H1 (cell line): ENCODE data around the gene DNTT. TPM values are rescaled to one million over a fixed set of nuclear protein-coding genes. Genes with fewer than 3 reads are reported as not detected.

Source experiments
- CTCF ChIA-PET: fragments of 300-600 bp; sonication (Branson Sonifier 250); formaldehyde crosslinking; loops from one replicate; lab custom pipeline; 2021; ENCODE audit not compliant: partially characterized antibody; lab: Charles Lee
- POLR2A ChIA-PET: fragments of 300-600 bp; sonication (Branson Sonifier 250); formaldehyde crosslinking; loops from one replicate; lab custom pipeline; 2021; ENCODE audit warnings: inconsistent platforms; ENCODE audit not compliant: partially characterized antibody; lab: Charles Lee
- DNase-seq, 2 experiments: peaks; one replicate each; pipeline versions ENCODE4 v3.0.0 to v3.0.0-alpha.2; 2010 to 2022; ENCODE audit warnings: low spot score in 2 of 2, low read depth in 1 of 2, mixed read lengths in 1 of 2
- FAIRE-seq: peaks from 2 replicates; lab custom pipeline; 2011; peaks lifted over from hg19 to GRCh38; lab: Jason Lieb, UNC
- H2AFZ ChIP-seq: 2 replicates; pipeline ENCODE4 v1.8.1; 2012; ENCODE audit warnings: low read length, inconsistent platforms
- H2AK5ac ChIP-seq: 2 replicates; pipeline ENCODE4 v1.6.1; 2013; ENCODE audit warnings: low read depth, low read length
- H2BK120ac ChIP-seq: replicated peaks from 2 replicates; pipeline ENCODE3; 2013; ENCODE audit warnings: low read depth, low read length, inconsistent platforms
- H2BK12ac ChIP-seq: 2 replicates; pipeline ENCODE4 v1.6.1; 2013; ENCODE audit warnings: low read depth, low read length
- H2BK15ac ChIP-seq: 2 replicates; pipeline ENCODE4 v1.6.1; 2013; ENCODE audit warnings: low read length
- H2BK20ac ChIP-seq: 2 replicates; pipeline ENCODE4 v1.6.1; 2013; ENCODE audit warnings: low read length
- H2BK5ac ChIP-seq: 2 replicates; pipeline ENCODE4 v1.6.1; 2013; ENCODE audit warnings: low read depth, low read length
- H3K14ac ChIP-seq: 2 replicates; pipeline ENCODE4 v1.6.1; 2013; ENCODE audit warnings: inconsistent platforms; ENCODE audit not compliant: insufficient read length
- H3K18ac ChIP-seq: 2 replicates; pipeline ENCODE4 v1.6.1; 2013; ENCODE audit warnings: low read length; ENCODE audit errors: extremely low read depth
- H3K23ac ChIP-seq: 2 replicates; pipeline ENCODE4 v1.6.1; 2013; ENCODE audit warnings: inconsistent platforms; ENCODE audit not compliant: insufficient read length
- H3K23me2 ChIP-seq: 2 replicates; pipeline ENCODE4 v1.6.1; 2013; ENCODE audit warnings: low read depth, low read length
- H3K27ac ChIP-seq: 2 replicates; pipeline ENCODE4 v1.6.1; 2011; ENCODE audit warnings: low read depth, low read length, inconsistent platforms
- H3K27me3 ChIP-seq, 4 experiments: replicated peaks in 1 of 4; 1 replicate in 1 of 4; 2 replicates in 3 of 4; pipeline versions ENCODE4 v1.6.1 to v1.8.1; 2011 to 2013; ENCODE audit warnings: low read length in 3 of 4, mild to moderate bottlenecking in 3 of 4, inconsistent platforms in 2 of 4, mixed read lengths in 2 of 4, moderate library complexity in 1 of 4; ENCODE audit not compliant: control insufficient read depth in 3 of 4, insufficient read depth in 3 of 4; ENCODE audit errors: extremely low read depth in 1 of 4
- H3K36me3 ChIP-seq, 4 experiments: 2 replicates each; pipeline versions ENCODE4 v1.6.1 to v1.8.1; 2011 to 2013; ENCODE audit warnings: mild to moderate bottlenecking in 4 of 4, low read length in 3 of 4, moderate library complexity in 2 of 4, control low read depth in 1 of 4, inconsistent platforms in 1 of 4; ENCODE audit not compliant: insufficient read depth in 4 of 4, control insufficient read depth in 2 of 4
- H3K4ac ChIP-seq: replicated peaks from 2 replicates; pipeline ENCODE3; 2013; ENCODE audit warnings: low read length, low read depth, mixed read lengths, inconsistent platforms; ENCODE audit not compliant: insufficient read length
- H3K4me1 ChIP-seq, 4 experiments: replicated peaks in 1 of 4; 1 replicate in 1 of 4; 2 replicates in 3 of 4; pipeline versions ENCODE4 v1.6.1 to v1.8.1; 2011 to 2013; ENCODE audit warnings: low read length in 3 of 4, inconsistent platforms in 2 of 4, mixed read lengths in 1 of 4; ENCODE audit not compliant: insufficient read depth in 4 of 4, control insufficient read depth in 3 of 4
- H3K4me2 ChIP-seq, 2 experiments: 2 replicates each; pipeline versions ENCODE4 v1.6.1 to v1.8.1; 2011 to 2013; ENCODE audit warnings: low read depth in 2 of 2, low read length in 2 of 2, control low read depth in 1 of 2, inconsistent platforms in 1 of 2, mild to moderate bottlenecking in 1 of 2; ENCODE audit not compliant: insufficient read depth in 1 of 2
- H3K4me3 ChIP-seq, 4 experiments: fragments of 200-600, 300-600 bp in 1 of 4; sonication (generic), shearing (Covaris generic), sonication (Bioruptor Twin) in 1 of 4; 2 replicates each; pipeline versions ENCODE4 v1.5.1 to v1.8.1; 2011 to 2016; ENCODE audit warnings: low read length in 4 of 4, low read depth in 3 of 4, control low read depth in 2 of 4, inconsistent platforms in 2 of 4, mild to moderate bottlenecking in 2 of 4, mixed read lengths in 1 of 4, moderate library complexity in 1 of 4; ENCODE audit not compliant: insufficient read depth in 2 of 4; ENCODE audit errors: extremely low read depth in 1 of 4
- H3K56ac ChIP-seq: replicated peaks from 2 replicates; pipeline ENCODE3; 2013; ENCODE audit warnings: low read depth, mild to moderate bottlenecking, mixed read lengths, low read length, inconsistent platforms; ENCODE audit not compliant: insufficient read length
- H3K79me1 ChIP-seq: 2 replicates; pipeline ENCODE4 v1.6.1; 2013; ENCODE audit warnings: low read depth, low read length, control low read depth
- H3K79me2 ChIP-seq, 2 experiments: 2 replicates each; pipeline versions ENCODE4 v1.6.1 to v1.8.1; 2012 to 2013; ENCODE audit warnings: low read length in 2 of 2, mild to moderate bottlenecking in 2 of 2, inconsistent platforms in 1 of 2; ENCODE audit not compliant: insufficient read depth in 2 of 2, control insufficient read depth in 1 of 2
- H3K9ac ChIP-seq, 4 experiments: replicated peaks in 1 of 4; 1 replicate in 1 of 4; 2 replicates in 3 of 4; pipeline versions ENCODE4 v1.6.1 to v1.8.1; 2011 to 2013; ENCODE audit warnings: low read depth in 3 of 4, low read length in 3 of 4, control low read depth in 2 of 4, mild to moderate bottlenecking in 2 of 4, moderate library complexity in 2 of 4, inconsistent platforms in 1 of 4; ENCODE audit errors: extremely low read depth in 1 of 4
- H3K9me3 ChIP-seq, 2 experiments: 2 replicates each; pipeline versions ENCODE4 v1.6.1 to v1.8.1; 2012 to 2013; ENCODE audit warnings: mild to moderate bottlenecking in 2 of 2, moderate library complexity in 2 of 2, control low read depth in 1 of 2, inconsistent platforms in 1 of 2, low read depth in 1 of 2, low read length in 1 of 2, mixed read lengths in 1 of 2; ENCODE audit not compliant: insufficient read depth in 2 of 2
- H4K20me1 ChIP-seq, 2 experiments: replicated peaks in 1 of 2; 2 replicates each; pipeline versions ENCODE3 to v1.8.1; 2011 to 2013; ENCODE audit warnings: inconsistent platforms in 2 of 2, low read length in 2 of 2, mild to moderate bottlenecking in 1 of 2; ENCODE audit not compliant: insufficient read depth in 2 of 2, control insufficient read depth in 1 of 2
- H4K5ac ChIP-seq: 2 replicates; pipeline ENCODE4 v1.6.1; 2013; ENCODE audit warnings: low read length, low read depth, mixed read lengths, inconsistent platforms; ENCODE audit not compliant: insufficient read length
- H4K8ac ChIP-seq: 2 replicates; pipeline ENCODE4 v1.8.0; 2013; ENCODE audit warnings: mild to moderate bottlenecking, moderate library complexity, low read length, inconsistent platforms; ENCODE audit not compliant: insufficient read depth; ENCODE audit errors: extremely low read depth
- H4K91ac ChIP-seq: replicated peaks from 2 replicates; pipeline ENCODE3; 2013; ENCODE audit warnings: low read length, mixed read lengths, inconsistent platforms; ENCODE audit not compliant: insufficient read length
- BACH1 ChIP-seq: IDR thresholded peaks from 2 replicates; pipeline ENCODE4 v1.6.1; 2012; ENCODE audit warnings: low read length, improper control_type of control experiment
- E2F6 ChIP-seq: IDR thresholded peaks from 2 replicates; pipeline ENCODE4 v1.6.1; 2012; ENCODE audit warnings: inconsistent platforms
- JUND ChIP-seq: IDR thresholded peaks from 2 replicates; pipeline ENCODE4 v1.6.1; 2011; ENCODE audit warnings: mild to moderate bottlenecking, improper control_type of control experiment, low read length
- MAFK ChIP-seq: IDR thresholded peaks from 2 replicates; pipeline ENCODE4 v1.6.1; 2012; ENCODE audit warnings: low read depth, mild to moderate bottlenecking, improper control_type of control experiment, low read length
- NANOG ChIP-seq: IDR thresholded peaks from 2 replicates; pipeline ENCODE4 v1.6.1; 2011; ENCODE audit warnings: low read length, low read depth, mild to moderate bottlenecking, inconsistent platforms; ENCODE audit not compliant: insufficient read depth, poor library complexity, severe bottlenecking
- POLR2AphosphoS5 ChIP-seq: IDR thresholded peaks from 2 replicates; pipeline ENCODE4 v1.6.1; 2011; ENCODE audit warnings: low read depth, low read length
- RAD21 ChIP-seq, 2 experiments: IDR thresholded peaks in 1 of 2; conservative IDR thresholded peaks in 1 of 2; 2 replicates each; pipeline ENCODE4 v1.6.1; 2011; ENCODE audit warnings: low read depth in 2 of 2, low read length in 2 of 2, improper control_type of control experiment in 1 of 2, inconsistent platforms in 1 of 2, mild to moderate bottlenecking in 1 of 2, moderate library complexity in 1 of 2
- TEAD4 ChIP-seq: IDR thresholded peaks from 2 replicates; pipeline ENCODE4 v1.6.1; 2012; ENCODE audit warnings: low read depth, low read length, inconsistent platforms, mixed read lengths
- YY1 ChIP-seq: IDR thresholded peaks from 2 replicates; pipeline ENCODE4 v1.6.1; 2011; ENCODE audit warnings: low read depth, mild to moderate bottlenecking, low read length
- WGBS, 2 experiments: shearing (Covaris generic) in 1 of 2; methylation state at CpG; one replicate each; pipeline versions ENCODE4 v1.1.6 to v1.1.7; 2013 to 2015; ENCODE audit warnings: low lambda C conversion rate in 2 of 2, mixed read lengths in 2 of 2, inconsistent platforms in 1 of 2, low coverage in 1 of 2, missing lambda C conversion rate in 1 of 2; ENCODE audit not compliant: insufficient replicate concordance in 2 of 2, insufficient coverage in 1 of 2, insufficient read length in 1 of 2; ENCODE audit errors: extremely low coverage in 1 of 2, missing lambda C conversion rate in 1 of 2; 5-methylcytosine and 5-hydroxymethylcytosine counted together
- polyA plus RNA-seq, 7 experiments: library from polyadenylated mRNA; depleted of rRNA in 3 of 7; stranded (reverse) in 5 of 7; unstranded in 2 of 7; fragments of >200 nt in 5 of 7; fragments of 200-250 nt in 2 of 7; gene quantifications; 1 replicate in 5 of 7; 2 replicates in 1 of 7; 4 replicates in 1 of 7; pipeline versions ENCODE4 v1.2.1 to v1.2.3, GENCODE V29; 2011 to 2013; ENCODE audit warnings: missing spikeins in 2 of 7, mixed read lengths in 2 of 7
- total RNA-seq: library from RNA; stranded (reverse); fragmentation: NEBNext Ultra II Directional; extraction: Animal tissue kit (Norgen Biotek cat#: 25700); gene quantifications from 2 replicates; pipeline ENCODE4 v1.2.1, GENCODE V29; 2021

The DNTT gene
- total and polyA plus RNA-seq, 2 of the 8 experiments (the other 6 are each of a cell fraction or from before 2014, with no cell fraction given) = not detected

GRCh38 chr10:96370584-96371157, 66.4 kb downstream of the DNTT start:
- ChIA-PET POLR2A (interaction anchor here (0.6 to 1.1 kb wide), 3 partner anchors 127 to 245 kb away, joined by 3 read pairs; partner anchors contain the start of gene ZNF518A), CTCF (interaction anchor here (0.6 to 12.6 kb wide), 56 partner anchors 8 to 848 kb away, joined by 3 to 197 read pairs (median 4); partner anchors contain the start of genes OPALIN and TLL2)
- Histone ChIP-seq H3K27me3 (peaks cover 0 to 3% (median 1%) of the 10 kb centered on the region in 4 experiments; a peak in 3 of 7 replicates), H3K79me2 (no peaks in the 10 kb centered on the region), H2AK5ac (no peak overlapping the region), H2BK12ac (0 out of 2 replicates have a peak overlapping the region, but pooled peaks have one; percentile 41), H2BK20ac (no peak overlapping the region), H2BK15ac (no peak overlapping the region), H2BK5ac (no peak overlapping the region), H3K14ac (no peak overlapping the region), H4K91ac (no peak overlapping the region), H3K4me1 (peaks cover 0 to 12% (median 5%) of the 10 kb centered on the region in 4 experiments; a peak in 6 of 7 replicates), H3K4me2 (no peak overlapping the region), H4K5ac (no peak overlapping the region), H3K56ac (no peak overlapping the region), H3K36me3 (no peaks in the 10 kb centered on the region), H4K20me1 (no peaks in the 10 kb centered on the region), H3K18ac (no peak overlapping the region), H2AFZ (no peak overlapping the region), H3K27ac (no peak overlapping the region), H2BK120ac (no peak overlapping the region), H3K79me1 (no peaks in the 10 kb centered on the region), H3K4me3 (no peak overlapping the region), H3K23ac (no peak overlapping the region), H3K9me3 (no peaks in the 10 kb centered on the region), H4K8ac (no peak overlapping the region), H3K4ac (no peak overlapping the region), H3K9ac (no peak overlapping the region), H3K23me2 (peaks cover 4% of the 10 kb centered on the region)
- 41% methylated on average over 16 of the region's 16 CpGs; no CpG with 5 or more reads in 1 of the 2 experiments for WGBS, 2 experiments
- DNase-seq (peak; percentile 43 to 88), FAIRE-seq (peak; percentile 96)
- TF ChIP-seq MAFK = no peak
- TF ChIP-seq E2F6 = no peak
- no peak for TF ChIP-seq YY1
- no peak for TF ChIP-seq POLR2AphosphoS5
- TF ChIP-seq NANOG = no peak
- TF ChIP-seq BACH1 = peak; percentile 29; the same call in 1 of the 2 replicates
- 0 out of 2 replicates have a peak, but pooled peaks have one; percentile 24 for TF ChIP-seq JUND
- peak; percentile 85 for TF ChIP-seq TEAD4
- peak; percentile 71 to 79 for TF ChIP-seq RAD21 (IDR thresholded peaks at IDR 0.05 in 1 of 2, conservative IDR thresholded peaks at IDR 0.05 in 1 of 2; ENCODE audit: low read depth in 2 of 2, low read length in 2 of 2)
